Measurements from ENCODE around the gene TANGO2.

GRCh38 chr22:20024225-20024624 is 3.3 kb downstream of the TANGO2 start:
- TF ChIP-seq, protein P1, sequence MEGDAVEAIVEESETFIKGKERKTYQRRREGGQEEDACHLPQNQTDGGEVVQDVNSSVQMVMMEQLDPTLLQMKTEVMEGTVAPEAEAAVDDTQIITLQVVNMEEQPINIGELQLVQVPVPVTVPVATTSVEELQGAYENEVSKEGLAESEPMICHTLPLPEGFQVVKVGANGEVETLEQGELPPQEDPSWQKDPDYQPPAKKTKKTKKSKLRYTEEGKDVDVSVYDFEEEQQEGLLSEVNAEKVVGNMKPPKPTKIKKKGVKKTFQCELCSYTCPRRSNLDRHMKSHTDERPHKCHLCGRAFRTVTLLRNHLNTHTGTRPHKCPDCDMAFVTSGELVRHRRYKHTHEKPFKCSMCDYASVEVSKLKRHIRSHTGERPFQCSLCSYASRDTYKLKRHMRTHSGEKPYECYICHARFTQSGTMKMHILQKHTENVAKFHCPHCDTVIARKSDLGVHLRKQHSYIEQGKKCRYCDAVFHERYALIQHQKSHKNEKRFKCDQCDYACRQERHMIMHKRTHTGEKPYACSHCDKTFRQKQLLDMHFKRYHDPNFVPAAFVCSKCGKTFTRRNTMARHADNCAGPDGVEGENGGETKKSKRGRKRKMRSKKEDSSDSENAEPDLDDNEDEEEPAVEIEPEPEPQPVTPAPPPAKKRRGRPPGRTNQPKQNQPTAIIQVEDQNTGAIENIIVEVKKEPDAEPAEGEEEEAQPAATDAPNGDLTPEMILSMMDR (IDR thresholded peaks at IDR 0.05 in 8 of 11, conservative IDR thresholded peaks at IDR 0.05 in 3 of 11) = no peak
- TF ChIP-seq POLR2A (IDR thresholded peaks at IDR 0.05) = no peak
